Astrocyte (in vitro differentiated cells and primary cell): Measurements from ENCODE around the gene BPIFA3.

Source experiments
- EZH2 ChIP-seq: IDR thresholded peaks from 2 replicates; pipeline ENCODE4 v1.6.1; 2012; ENCODE audit warnings: mild to moderate bottlenecking, low read length, inconsistent platforms; ENCODE audit not compliant: insufficient read depth
- TF ChIP-seq, protein P1 (sequence below): IDR thresholded peaks from 2 replicates; pipeline ENCODE4 v1.5.1; 2011; ENCODE audit warnings: low read depth, mild to moderate bottlenecking, inconsistent platforms, low read length, moderate library complexity; ENCODE audit not compliant: insufficient read depth

DNA sequence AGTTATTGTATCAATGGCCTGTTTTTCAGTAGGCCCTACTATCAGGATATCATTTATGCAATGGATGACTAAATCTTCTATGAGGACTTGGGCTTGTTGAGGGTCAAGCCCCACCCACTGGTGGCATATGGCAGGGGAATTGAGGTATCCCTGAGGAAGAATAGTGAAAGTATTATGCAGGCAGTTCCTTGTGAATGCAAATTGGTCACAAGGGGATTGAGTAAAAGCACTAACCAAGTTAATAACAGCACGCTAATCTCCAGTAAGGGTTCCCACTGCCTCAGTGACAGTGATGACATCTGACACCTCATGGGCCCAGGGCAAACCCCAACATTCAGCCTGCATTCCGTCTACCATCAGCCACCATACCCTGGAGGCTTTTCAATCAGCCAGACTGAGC is 33.5 kb downstream of the BPIFA3 start:
- no peak for TF ChIP-seq EZH2
- TF ChIP-seq, protein P1, sequence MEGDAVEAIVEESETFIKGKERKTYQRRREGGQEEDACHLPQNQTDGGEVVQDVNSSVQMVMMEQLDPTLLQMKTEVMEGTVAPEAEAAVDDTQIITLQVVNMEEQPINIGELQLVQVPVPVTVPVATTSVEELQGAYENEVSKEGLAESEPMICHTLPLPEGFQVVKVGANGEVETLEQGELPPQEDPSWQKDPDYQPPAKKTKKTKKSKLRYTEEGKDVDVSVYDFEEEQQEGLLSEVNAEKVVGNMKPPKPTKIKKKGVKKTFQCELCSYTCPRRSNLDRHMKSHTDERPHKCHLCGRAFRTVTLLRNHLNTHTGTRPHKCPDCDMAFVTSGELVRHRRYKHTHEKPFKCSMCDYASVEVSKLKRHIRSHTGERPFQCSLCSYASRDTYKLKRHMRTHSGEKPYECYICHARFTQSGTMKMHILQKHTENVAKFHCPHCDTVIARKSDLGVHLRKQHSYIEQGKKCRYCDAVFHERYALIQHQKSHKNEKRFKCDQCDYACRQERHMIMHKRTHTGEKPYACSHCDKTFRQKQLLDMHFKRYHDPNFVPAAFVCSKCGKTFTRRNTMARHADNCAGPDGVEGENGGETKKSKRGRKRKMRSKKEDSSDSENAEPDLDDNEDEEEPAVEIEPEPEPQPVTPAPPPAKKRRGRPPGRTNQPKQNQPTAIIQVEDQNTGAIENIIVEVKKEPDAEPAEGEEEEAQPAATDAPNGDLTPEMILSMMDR, result no peak
